ENCODE measurements around the gene POLN.
A peak's percentile ranks its signal among the peaks of the same experiment; 100 is the strongest.

POLN gene

GRCh38 chr4:2059046-2059725, 182.7 kb downstream of the POLN start, which contains the start of gene NAT8L:
TSS of gene NAT8L (plus strand) at chr4:2059327. CDS start at chr4:2059512, 185 bp downstream.
- no peak for DNase-seq
- no peaks in the 10 kb centered on the region for H3K9me3 Mint-ChIP-seq
- no peaks in the 10 kb centered on the region for H3K4me1 Mint-ChIP-seq
- H3K27me3 Mint-ChIP-seq = peaks cover 50% of the 10 kb centered on the region
- no peak within 1 kb of the TSS for H3K27ac Mint-ChIP-seq
- peak within 1 kb of the TSS in 1 of 2 donors; percentile 41 for H3K4me3 Mint-ChIP-seq
- peak; percentile 59 for ATAC-seq

- Mint-ChIP-seq H3K4me1 (no peaks in the 10 kb centered on the region), H3K27ac (no peak overlapping the region), H3K4me3 (peak overlapping the region in 1 of 2 donors; percentile 39)
Measured at GRCh38 chr4:2058264-2059045, 183.5 kb downstream of the POLN start.

GRCh38 chr4:2057382-2058065, 184.4 kb downstream of the POLN start:
- peaks cover 59% of the 10 kb centered on the region for H3K27me3 Mint-ChIP-seq
- ATAC-seq = no peak

More at GRCh38 chr4:2058264-2059045, 183.5 kb downstream of the POLN start:
- ATAC-seq = peak; percentile 27
- H3K27me3 Mint-ChIP-seq = peaks cover 55% of the 10 kb centered on the region
- no peaks in the 10 kb centered on the region for H3K9me3 Mint-ChIP-seq
- no peak for DNase-seq

GRCh38 chr4:2054217-2054616, 187.7 kb downstream of the POLN start:
- Mint-ChIP-seq H3K27ac (no peak overlapping the region), H3K4me3 (no peak overlapping the region), H3K4me1 (no peaks in the 10 kb centered on the region), H3K27me3 (peaks cover 68% of the 10 kb centered on the region), H3K9me3 (no peaks in the 10 kb centered on the region)
- no peak for DNase-seq
- ATAC-seq = no peak

More at GRCh38 chr4:2057382-2058065, 184.4 kb downstream of the POLN start:
- Mint-ChIP-seq H3K4me1 (no peaks in the 10 kb centered on the region), H3K27ac (no peak overlapping the region), H3K9me3 (no peaks in the 10 kb centered on the region), H3K4me3 (peak overlapping the region; percentile 31 to 37)
- DNase-seq = no peak

- no peak for DNase-seq
- no peaks in the 10 kb centered on the region for H3K4me1 Mint-ChIP-seq
- no peaks in the 10 kb centered on the region for H3K9me3 Mint-ChIP-seq
- no peak overlapping the region for H3K4me3 Mint-ChIP-seq
- H3K27ac Mint-ChIP-seq = no peak overlapping the region
- peaks cover 75% of the 10 kb centered on the region for H3K27me3 Mint-ChIP-seq
- ATAC-seq = no peak
Measured at GRCh38 chr4:2051086-2051485, 190.8 kb downstream of the POLN start.

- no peak for ATAC-seq
- H3K4me1 Mint-ChIP-seq = no peaks in the 10 kb centered on the region
- no peaks in the 10 kb centered on the region for H3K9me3 Mint-ChIP-seq
- DNase-seq = no peak
- no peak overlapping the region for H3K27ac Mint-ChIP-seq
- H3K27me3 Mint-ChIP-seq = peaks cover 76% of the 10 kb centered on the region
- H3K4me3 Mint-ChIP-seq = no peak overlapping the region
Measured at GRCh38 chr4:2049811-2050210, 192.1 kb downstream of the POLN start.

- Mint-ChIP-seq H3K4me3 (no peak overlapping the region), H3K27ac (no peak overlapping the region), H3K9me3 (no peaks in the 10 kb centered on the region), H3K4me1 (no peaks in the 10 kb centered on the region), H3K27me3 (peaks cover 78% of the 10 kb centered on the region)
- no peak for DNase-seq
- ATAC-seq = no peak
Measured at GRCh38 chr4:2049381-2049780, 192.5 kb downstream of the POLN start.

GRCh38 chr4:2048831-2049230, 193.1 kb downstream of the POLN start:
- no peaks in the 10 kb centered on the region for H3K4me1 Mint-ChIP-seq
- DNase-seq (no peak), ATAC-seq (no peak)
- no peaks in the 10 kb centered on the region for H3K9me3 Mint-ChIP-seq
- no peak overlapping the region for H3K27ac Mint-ChIP-seq
- peaks cover 78% of the 10 kb centered on the region for H3K27me3 Mint-ChIP-seq
- H3K4me3 Mint-ChIP-seq = no peak overlapping the region

GRCh38 chr4:2047781-2048581, 193.9 kb downstream of the POLN start:
- Mint-ChIP-seq H3K9me3 (no peaks in the 10 kb centered on the region), H3K4me3 (no peak overlapping the region), H3K27ac (no peak overlapping the region), H3K27me3 (peaks cover 78% of the 10 kb centered on the region), H3K4me1 (no peaks in the 10 kb centered on the region)
- ATAC-seq (no peak), DNase-seq (no peak)

- no peak overlapping the region for H3K27ac Mint-ChIP-seq
- H3K9me3 Mint-ChIP-seq = no peaks in the 10 kb centered on the region
- ATAC-seq (no peak), DNase-seq (no peak)
- H3K4me1 Mint-ChIP-seq = no peaks in the 10 kb centered on the region
- no peak overlapping the region for H3K4me3 Mint-ChIP-seq
- peaks cover 71% of the 10 kb centered on the region for H3K27me3 Mint-ChIP-seq
Measured at GRCh38 chr4:2047031-2047660, 194.8 kb downstream of the POLN start.

- Mint-ChIP-seq H3K4me1 (peaks cover 5% of the 10 kb centered on the region), H3K27ac (no peak overlapping the region), H3K9me3 (no peaks in the 10 kb centered on the region), H3K27me3 (peaks cover 72% of the 10 kb centered on the region), H3K4me3 (no peak overlapping the region)
- no peak for ATAC-seq
- DNase-seq = no peak
Measured at GRCh38 chr4:2046031-2046961, 195.6 kb downstream of the POLN start.

GRCh38 chr4:2045518-2045951, 196.4 kb downstream of the POLN start:
- peaks cover 66% of the 10 kb centered on the region for H3K27me3 Mint-ChIP-seq

GRCh38 chr4:2044542-2045517, 197.1 kb downstream of the POLN start:
- ATAC-seq (no peak), DNase-seq (no peak)
- H3K4me1 Mint-ChIP-seq = peaks cover 9% of the 10 kb centered on the region
- no peaks in the 10 kb centered on the region for H3K9me3 Mint-ChIP-seq
- H3K27me3 Mint-ChIP-seq = peaks cover 67% of the 10 kb centered on the region
- H3K27ac Mint-ChIP-seq = no peak overlapping the region
- H3K4me3 Mint-ChIP-seq = no peak overlapping the region

More at GRCh38 chr4:2045518-2045951, 196.4 kb downstream of the POLN start:
- Mint-ChIP-seq H3K27ac (no peak overlapping the region), H3K4me3 (no peak overlapping the region), H3K9me3 (no peaks in the 10 kb centered on the region), H3K4me1 (peaks cover 5% of the 10 kb centered on the region)
- no peak for ATAC-seq
- DNase-seq = no peak

Measured in stimulated activated naive CD8-positive, alpha-beta T cell treated with anti-CD3 and anti-CD28 coated beads, Interleukin-15, amount 100 ng/mL, for 72 hours (primary cell).